IMR-90 (cell line): ENCODE data around the gene OR2T2. TPM values are rescaled to one million over a fixed set of nuclear protein-coding genes. Genes with fewer than 3 reads are reported as not detected.
"Not testable (repeated sequence)": the region's sequence is repeated elsewhere in the genome, so short reads cannot be mapped to it uniquely, and the experiment has no call there.

ENCODE experiments used
- ATAC-seq: fragments of 200-7000 bp; cut with Tn5 transposase; 2 replicates; pipeline ENCODE4 v1.9.1; 2020; ENCODE audit warnings: low read depth, mild to moderate bottlenecking, moderate library complexity
- BruUV-seq: library from RNA; stranded (reverse); fragments of 400-500 nt; replicated peaks from 2 replicates; lab custom pipeline; 2021; lab: Mats Ljungman, UMichigan
- CTCF ChIA-PET: fragments of 300-600 bp; formaldehyde crosslinking; extraction: SDS; loops from one replicate; lab custom pipeline; 2021; ENCODE audit warnings: antibody characterized with exemption; lab: Yijun Ruan, JAX
- POLR2A ChIA-PET: fragments of 300-600 bp; sonication (Branson Sonifier 250); formaldehyde crosslinking; loops from one replicate; lab custom pipeline; 2022; ENCODE audit warnings: antibody characterized with exemption; ENCODE audit not compliant: unreplicated experiment; lab: Charles Lee
- DNase-seq: peaks from one replicate; pipeline ENCODE4 v3.0.0; 2013
- H2AFZ ChIP-seq: replicated peaks from 2 replicates; pipeline ENCODE3; 2013; ENCODE audit warnings: low read length, mild to moderate bottlenecking; ENCODE audit not compliant: poor library complexity
- H2AK5ac ChIP-seq: 2 replicates; pipeline ENCODE4 v1.6.1; 2013; ENCODE audit warnings: low read depth, low read length, inconsistent platforms
- H2AK9ac ChIP-seq: replicated peaks from 2 replicates; pipeline ENCODE3; 2013; ENCODE audit warnings: mild to moderate bottlenecking, low read depth, low read length, moderate library complexity; ENCODE audit not compliant: poor library complexity
- H2BK120ac ChIP-seq: 2 replicates; pipeline ENCODE4 v1.6.1; 2013; ENCODE audit warnings: low read depth, low read length, inconsistent platforms
- H2BK15ac ChIP-seq: 3 replicates; pipeline ENCODE4 v1.6.1; 2013; ENCODE audit warnings: low read depth, low read length, inconsistent platforms
- H2BK20ac ChIP-seq: 2 replicates; pipeline ENCODE4 v1.6.1; 2013; ENCODE audit warnings: low read depth, mild to moderate bottlenecking, inconsistent platforms, low read length, moderate library complexity
- H2BK5ac ChIP-seq: 2 replicates; pipeline ENCODE4 v1.6.1; 2013; ENCODE audit warnings: mild to moderate bottlenecking, low read depth, low read length, inconsistent platforms; ENCODE audit not compliant: poor library complexity, severe bottlenecking
- H3K14ac ChIP-seq: replicated peaks from 2 replicates; pipeline ENCODE4 v1.6.1; 2013; ENCODE audit warnings: low read depth, low read length, inconsistent platforms
- H3K18ac ChIP-seq: 2 replicates; pipeline ENCODE4 v1.6.1; 2013; ENCODE audit warnings: low read depth, low read length, control low read depth
- H3K23ac ChIP-seq: 2 replicates; pipeline ENCODE4 v1.6.1; 2013; ENCODE audit warnings: low read depth, low read length, inconsistent platforms
- H3K27ac ChIP-seq: 2 replicates; pipeline ENCODE4 v1.5.1; 2013; ENCODE audit warnings: mild to moderate bottlenecking, control low read depth, low read length; ENCODE audit not compliant: insufficient read depth
- H3K27me3 ChIP-seq: 2 replicates; pipeline ENCODE4 v1.6.1; 2013; ENCODE audit warnings: low read length; ENCODE audit not compliant: control insufficient read depth, insufficient read depth
- H3K36me3 ChIP-seq: 2 replicates; pipeline ENCODE4 v1.6.1; 2013; ENCODE audit warnings: low read length, mixed read lengths; ENCODE audit not compliant: control insufficient read depth, insufficient read depth
- H3K4ac ChIP-seq: 2 replicates; pipeline ENCODE4 v1.6.1; 2013; ENCODE audit warnings: low read depth, low read length, inconsistent platforms
- H3K4me1 ChIP-seq: 2 replicates; pipeline ENCODE4 v1.6.1; 2013; ENCODE audit warnings: low read length, mixed read lengths; ENCODE audit not compliant: control insufficient read depth, insufficient read depth
- H3K4me2 ChIP-seq: 2 replicates; pipeline ENCODE4 v1.6.1; 2013; ENCODE audit warnings: low read depth, mild to moderate bottlenecking, control low read depth, low read length, moderate library complexity
- H3K4me3 ChIP-seq: 2 replicates; pipeline ENCODE4 v1.5.1; 2013; ENCODE audit warnings: low read depth, mild to moderate bottlenecking, control low read depth, low read length, moderate library complexity; ENCODE audit not compliant: insufficient read depth
- H3K56ac ChIP-seq: 2 replicates; pipeline ENCODE4 v1.6.1; 2013; ENCODE audit warnings: low read length, inconsistent platforms; ENCODE audit not compliant: insufficient read depth; ENCODE audit errors: extremely low read depth
- H3K79me1 ChIP-seq, 2 experiments: 2 replicates each; pipeline ENCODE4 v1.6.1; 2013; ENCODE audit warnings: low read length in 2 of 2, inconsistent platforms in 1 of 2, low read depth in 1 of 2
- H3K9ac ChIP-seq: 2 replicates; pipeline ENCODE4 v1.6.1; 2013; ENCODE audit warnings: low read depth, low read length, control low read depth
- H3K9me1 ChIP-seq: 2 replicates; pipeline ENCODE4 v1.6.1; 2013; ENCODE audit warnings: low read length, inconsistent platforms; ENCODE audit not compliant: insufficient read depth
- H3K9me3 ChIP-seq: 2 replicates; pipeline ENCODE4 v1.6.1; 2013; ENCODE audit warnings: low read length; ENCODE audit not compliant: control insufficient read depth, insufficient read depth
- H4K20me1 ChIP-seq: 2 replicates; pipeline ENCODE4 v1.6.1; 2013; ENCODE audit warnings: low read length, inconsistent platforms; ENCODE audit not compliant: insufficient read depth
- H4K5ac ChIP-seq: 2 replicates; pipeline ENCODE4 v1.6.1; 2013; ENCODE audit warnings: mild to moderate bottlenecking, low read depth, low read length, control low read depth
- H4K8ac ChIP-seq, 2 experiments: 2 replicates each; pipeline ENCODE4 v1.6.1; 2013; ENCODE audit warnings: low read depth in 2 of 2, low read length in 2 of 2, control low read depth in 1 of 2, inconsistent platforms in 1 of 2
- H4K91ac ChIP-seq: 2 replicates; pipeline ENCODE4 v1.6.1; 2013; ENCODE audit warnings: low read depth, low read length, inconsistent platforms; ENCODE audit not compliant: insufficient read depth
- WGBS, 2 experiments: methylation state at CpG; one replicate each; pipeline versions ENCODE4 v1.1.5 to v1.1.7; 2013; ENCODE audit warnings: missing lambda C conversion rate in 2 of 2; ENCODE audit not compliant: insufficient read length in 1 of 2; ENCODE audit errors: extremely low coverage in 2 of 2; 5-methylcytosine and 5-hydroxymethylcytosine counted together
- dilution Hi-C: fragments of 300-500 bp; cut with HindIII; formaldehyde crosslinking; loops from one replicate; pipeline ENCODE4 v1.14.3; 2018; ENCODE audit warnings: low sequenced_read_pairs; ENCODE audit not compliant: unreplicated experiment
- in situ Hi-C: fragments of 300-500 bp; cut with MboI; formaldehyde crosslinking; loops from 3 replicates; pipeline ENCODE4 v1.14.3; 2019; ENCODE audit warnings: low sequenced_read_pairs, inconsistent platforms, mixed read lengths
- intact Hi-C: fragments of 100-400 bp; cut with micrococcal nuclease; formaldehyde crosslinking; loops from 2 replicates; pipeline ENCODE4 v1.10.0; 2022
- polyA plus RNA-seq, 3 experiments: library from polyadenylated mRNA; depleted of rRNA; stranded (reverse); fragments of >200 nt; gene quantifications; 2 replicates each; pipeline ENCODE4 v1.2.3, GENCODE V29; 2012; ENCODE audit warnings: low replicate concordance in 1 of 3
- total RNA-seq: library from RNA; depleted of rRNA; stranded (reverse); fragments of >200 nt; gene quantifications from 2 replicates; pipeline ENCODE4 v1.2.3, GENCODE V29; 2012

Gene OR2T2
- total and polyA plus RNA-seq, 2 of the 4 experiments (the other 2 are of a cell fraction): not detected

DNA sequence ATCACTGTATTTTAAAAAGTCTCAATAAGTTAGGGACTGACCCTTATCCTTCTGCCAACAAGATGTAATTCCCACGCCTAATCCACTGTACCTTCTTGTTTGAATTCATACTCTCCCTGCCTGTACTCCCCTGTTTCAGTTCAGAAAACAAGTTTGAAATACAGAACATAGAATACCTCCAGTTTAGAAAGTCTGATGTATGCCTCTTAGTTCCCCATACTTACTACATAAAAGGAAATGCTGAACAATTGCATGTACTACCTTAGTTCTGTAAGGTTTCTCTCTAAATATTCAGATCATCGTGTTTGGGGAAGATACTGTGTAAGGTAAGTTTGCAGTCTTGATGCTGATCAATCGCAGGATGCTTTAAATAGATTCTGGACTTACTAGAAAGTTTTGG is 9.1 kb upstream of the OR2T2 start:
- H2BK20ac ChIP-seq, POLR2A ChIA-PET, H3K79me1 ChIP-seq, dilution Hi-C loops, H3K18ac ChIP-seq, H3K14ac ChIP-seq, H2BK5ac ChIP-seq, in situ Hi-C loops, H3K9me1 ChIP-seq, H4K20me1 ChIP-seq, H4K8ac ChIP-seq, H3K56ac ChIP-seq, H2BK15ac ChIP-seq, H3K4me3 ChIP-seq, H2AFZ ChIP-seq, BruUV-seq, ATAC-seq, H3K9me3 ChIP-seq, H2AK9ac ChIP-seq, DNase-seq, H3K27ac ChIP-seq, intact Hi-C loops, H4K91ac ChIP-seq, H3K36me3 ChIP-seq, H3K27me3 ChIP-seq, H3K23ac ChIP-seq, H2BK120ac ChIP-seq, H3K4me1 ChIP-seq, H3K4ac ChIP-seq, H3K4me2 ChIP-seq, H2AK5ac ChIP-seq, H4K5ac ChIP-seq, CTCF ChIA-PET, H3K9ac ChIP-seq: not testable (repeated sequence)
- WGBS, 2 experiments: no CpG with 5 or more reads among the region's 3 CpGs

DNA sequence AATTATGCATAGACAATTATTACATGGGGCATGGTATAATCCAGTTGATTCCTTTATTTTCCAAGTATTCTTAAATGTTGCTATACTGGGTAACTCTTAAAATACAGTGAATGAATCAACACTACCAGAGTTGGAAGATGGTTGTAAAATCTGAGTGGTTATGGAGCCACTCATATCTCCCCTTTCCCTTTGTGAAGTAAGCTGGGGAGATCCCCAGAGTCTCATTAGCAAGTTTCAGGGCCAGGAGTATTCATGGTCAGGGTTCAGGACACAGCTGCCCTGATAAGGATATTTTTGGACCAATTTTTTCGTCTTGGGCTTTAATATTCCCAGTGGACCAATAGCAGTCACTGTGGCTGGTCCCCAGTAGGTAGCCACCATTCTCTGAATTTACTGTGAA is 6.8 kb upstream of the OR2T2 start:
- H3K36me3 ChIP-seq, H4K8ac ChIP-seq, H2AK9ac ChIP-seq, H3K4me2 ChIP-seq, H4K20me1 ChIP-seq, H2BK120ac ChIP-seq, H2BK15ac ChIP-seq, H2AFZ ChIP-seq, H3K9me3 ChIP-seq, H3K4me1 ChIP-seq, H3K4me3 ChIP-seq, H3K4ac ChIP-seq, dilution Hi-C loops, POLR2A ChIA-PET, H3K18ac ChIP-seq, H3K14ac ChIP-seq, H4K5ac ChIP-seq, H3K9me1 ChIP-seq, H2AK5ac ChIP-seq, H3K27me3 ChIP-seq, DNase-seq, H3K27ac ChIP-seq, BruUV-seq, in situ Hi-C loops, H3K79me1 ChIP-seq, H3K56ac ChIP-seq, intact Hi-C loops, H3K23ac ChIP-seq, H4K91ac ChIP-seq, CTCF ChIA-PET, H2BK20ac ChIP-seq, H2BK5ac ChIP-seq, H3K9ac ChIP-seq, ATAC-seq: not testable (repeated sequence)
- WGBS, 2 experiments: no CpG with 5 or more reads among the region's 1 CpG
